Activated CD4-positive, alpha-beta T cell treated with anti-CD3 and anti-CD28 coated beads, Interleukin-2, Interleukin-4, amounts not matched to agents 100 ng/mL and 50 ng/mL, durations not matched to agents 16 hours and 8 hours (primary cell): Measurements from ENCODE around the gene NFATC2.
A peak's percentile ranks its signal among the peaks of the same experiment; 100 is the strongest.

Experiments
- DNase-seq: peaks from one replicate; pipeline ENCODE4 v3.0.0-alpha.2; 2020; ENCODE audit warnings: low spot score

Gene NFATC2

GRCh38 chr20:51513545-51513944, 29.0 kb downstream of the NFATC2 start:
- no peak for DNase-seq

GRCh38 chr20:51512645-51513044, 29.9 kb downstream of the NFATC2 start:
- peak; percentile 58 for DNase-seq

GRCh38 chr20:51511861-51512619, 30.5 kb downstream of the NFATC2 start:
- no peak for DNase-seq

GRCh38 chr20:51510936-51511605, 31.4 kb downstream of the NFATC2 start:
- no peak for DNase-seq

GRCh38 chr20:51510169-51510568, 32.4 kb downstream of the NFATC2 start:
- DNase-seq, result no peak

GRCh38 chr20:51509208-51509607, 33.3 kb downstream of the NFATC2 start:
- DNase-seq, result no peak

GRCh38 chr20:51508780-51509179, 33.7 kb downstream of the NFATC2 start:
- no peak for DNase-seq

GRCh38 chr20:51508158-51508557, 34.4 kb downstream of the NFATC2 start:
- DNase-seq, result no peak

- no peak for DNase-seq
Observed at GRCh38 chr20:51507216-51508036, 35.1 kb downstream of the NFATC2 start.

GRCh38 chr20:51506527-51507215, 35.8 kb downstream of the NFATC2 start:
- DNase-seq, result no peak

GRCh38 chr20:51505566-51505965, 37.0 kb downstream of the NFATC2 start:
- DNase-seq, result no peak

- DNase-seq, result no peak
Observed at GRCh38 chr20:51503376-51503775, 39.1 kb downstream of the NFATC2 start.

GRCh38 chr20:51500936-51501335, 41.6 kb downstream of the NFATC2 start:
- no peak for DNase-seq

GRCh38 chr20:51500311-51500710, 42.2 kb downstream of the NFATC2 start:
- DNase-seq, result peak; percentile 82

- no peak for DNase-seq
Observed at GRCh38 chr20:51498765-51499540, 43.6 kb downstream of the NFATC2 start.

- peak; percentile 69 for DNase-seq
Observed at GRCh38 chr20:51497542-51498467, 44.7 kb downstream of the NFATC2 start.

- DNase-seq, result no peak
Observed at GRCh38 chr20:51496964-51497363, 45.6 kb downstream of the NFATC2 start.

GRCh38 chr20:51495921-51496545, 46.5 kb downstream of the NFATC2 start:
- DNase-seq, result no peak

GRCh38 chr20:51495291-51495690, 47.2 kb downstream of the NFATC2 start:
- no peak for DNase-seq
